NCI-H1048 (cell line): Measurements from ENCODE around the gene ZNF639.
"Not testable (repeated sequence)": the region's sequence is repeated elsewhere in the genome, so short reads cannot be mapped to it uniquely, and the experiment has no call there.

Source experiments
- DNase-seq: peaks from one replicate; lab custom pipeline; 2025; lab: John Stamatoyannopoulos, UW

Gene ZNF639

GRCh38 chr3:179322286-179323196, at the start of gene ZNF639:
TSS of gene ZNF639 (plus strand) at chr3:179323031. CDS start at chr3:179328294, 5,263 bp downstream.
- DNase-seq = peak; percentile 60

GRCh38 chr3:179274434-179274833, 48.4 kb upstream of the ZNF639 start:
- not testable (repeated sequence) for DNase-seq

GRCh38 chr3:179276001-179276400, 46.8 kb upstream of the ZNF639 start:
- no peak for DNase-seq

- DNase-seq = no peak
Measured at GRCh38 chr3:179276743-179277142, 46.1 kb upstream of the ZNF639 start.

- no peak for DNase-seq
Measured at GRCh38 chr3:179278151-179278550, 44.7 kb upstream of the ZNF639 start.

GRCh38 chr3:179278932-179279693, 43.7 kb upstream of the ZNF639 start:
- no peak for DNase-seq

- no peak for DNase-seq
Measured at GRCh38 chr3:179279837-179280236, 43.0 kb upstream of the ZNF639 start.

GRCh38 chr3:179281825-179282224, 41.0 kb upstream of the ZNF639 start:
- no peak for DNase-seq

- no peak for DNase-seq
Measured at GRCh38 chr3:179286331-179286730, 36.5 kb upstream of the ZNF639 start.

- DNase-seq = no peak
Measured at GRCh38 chr3:179288845-179289244, 34.0 kb upstream of the ZNF639 start.

- DNase-seq = no peak
Measured at GRCh38 chr3:179289295-179289694, 33.5 kb upstream of the ZNF639 start.

- DNase-seq = no peak
Measured at GRCh38 chr3:179292450-179292849, 30.4 kb upstream of the ZNF639 start.

- no peak for DNase-seq
Measured at GRCh38 chr3:179297971-179298725, 24.7 kb upstream of the ZNF639 start.

- DNase-seq = no peak
Measured at GRCh38 chr3:179299316-179299715, 23.5 kb upstream of the ZNF639 start.

GRCh38 chr3:179299999-179300613, 22.7 kb upstream of the ZNF639 start:
- no peak for DNase-seq

GRCh38 chr3:179301645-179302044, 21.2 kb upstream of the ZNF639 start:
- no peak for DNase-seq

- DNase-seq = no peak
Measured at GRCh38 chr3:179302111-179302510, 20.7 kb upstream of the ZNF639 start.

- no peak for DNase-seq
Measured at GRCh38 chr3:179304605-179305004, 18.2 kb upstream of the ZNF639 start.

- DNase-seq = not testable (repeated sequence)
Measured at GRCh38 chr3:179307362-179307761, 15.5 kb upstream of the ZNF639 start.

GRCh38 chr3:179308001-179308400, 14.8 kb upstream of the ZNF639 start:
- DNase-seq = no peak

- DNase-seq = no peak
Measured at GRCh38 chr3:179309225-179310078, 13.4 kb upstream of the ZNF639 start.
